ENCODE data around the gene ZFAND3.

DNA sequence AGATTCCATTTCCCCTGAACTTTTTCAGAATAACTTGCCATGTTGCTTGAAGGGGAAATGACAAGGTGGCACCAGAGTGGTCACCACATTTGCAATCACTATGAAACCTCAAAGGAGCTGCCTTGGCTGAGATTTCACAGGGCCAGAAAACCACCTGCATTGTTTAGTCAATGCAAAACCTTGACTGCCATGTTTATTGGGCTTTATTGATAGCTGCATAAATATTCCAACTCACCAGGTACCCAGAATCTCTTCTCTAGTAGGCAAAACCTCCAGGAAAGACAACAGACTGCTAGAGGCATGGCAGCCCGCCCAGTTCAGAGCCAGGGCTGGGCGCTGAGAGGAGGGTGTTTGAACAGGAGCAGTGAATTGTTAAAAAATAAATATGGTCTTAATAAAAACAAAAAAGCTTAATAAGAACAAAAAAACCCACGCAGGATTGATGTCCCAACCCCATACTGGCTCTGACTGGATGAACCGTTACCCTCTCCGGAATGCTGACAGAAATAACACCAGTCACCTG, 375.6 kb downstream of the ZFAND3 start:
- TF ChIP-seq CTCF (conservative IDR thresholded peaks at IDR 0.05; ENCODE audit: low read depth, low read length) (no peak), EZH2 (IDR thresholded peaks at IDR 0.05; ENCODE audit: borderline replicate concordance, low read depth, low read length, poor library complexity, severe bottlenecking) (no peak)
